HG03066 (cell line): ENCODE measurements around the gene OR4D9.

Experiments used
- ATAC-seq: cut with Tn5 transposase; IDR thresholded peaks from one replicate; pipeline ENCODE4 v1.9.1; 2021; ENCODE audit warnings: low read depth; ENCODE audit not compliant: unreplicated experiment

Gene OR4D9

GRCh38 chr11:59550368-59550841 lies 39.1 kb downstream of the OR4D9 start:
- ATAC-seq: peak; percentile 87

GRCh38 chr11:59550842-59551658 lies 39.7 kb downstream of the OR4D9 start:
- ATAC-seq: peak; percentile 39

DNA sequence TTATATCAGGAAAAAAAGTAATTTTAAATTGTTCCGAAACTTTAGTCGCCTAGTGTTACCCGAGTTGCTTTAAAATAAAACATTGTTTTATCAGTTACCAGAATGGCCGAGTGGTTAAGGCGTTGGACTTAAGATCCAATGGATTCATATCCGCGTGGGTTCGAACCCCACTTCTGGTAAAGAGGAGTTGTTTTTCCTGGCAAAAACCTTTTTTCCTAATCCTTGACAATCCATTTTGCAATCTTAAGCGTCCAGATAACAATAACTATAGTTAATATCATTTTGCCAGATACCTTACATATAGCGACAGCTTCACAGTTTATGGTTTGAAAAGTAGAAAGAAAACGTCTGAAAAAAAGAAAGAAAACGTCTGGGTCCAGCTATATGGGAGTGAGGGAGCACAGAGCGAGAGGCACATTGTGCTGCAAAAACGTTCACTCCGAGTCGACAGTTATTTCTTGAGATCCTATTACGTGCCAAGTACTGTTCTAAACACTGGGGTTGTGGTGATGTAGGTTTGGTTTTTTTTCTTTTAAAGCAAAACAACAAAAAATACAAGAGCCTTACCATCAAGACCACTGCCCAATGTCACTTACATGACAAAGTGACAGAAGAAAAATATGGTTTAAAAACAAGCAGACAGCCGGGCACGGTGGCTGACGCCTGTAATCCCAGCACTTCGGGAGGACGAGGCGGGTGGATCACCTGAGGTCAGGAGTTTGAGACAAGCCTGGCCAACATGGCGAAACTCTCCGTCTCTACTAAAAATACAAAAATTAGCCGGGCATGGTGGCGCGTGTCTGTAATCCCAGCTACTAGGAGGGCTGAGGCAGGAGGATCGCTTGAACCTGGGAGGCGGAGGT lies 40.6 kb downstream of the OR4D9 start:
- ATAC-seq: no peak

GRCh38 chr11:59552844-59553243 lies 41.5 kb downstream of the OR4D9 start:
- no peak for ATAC-seq

DNA sequence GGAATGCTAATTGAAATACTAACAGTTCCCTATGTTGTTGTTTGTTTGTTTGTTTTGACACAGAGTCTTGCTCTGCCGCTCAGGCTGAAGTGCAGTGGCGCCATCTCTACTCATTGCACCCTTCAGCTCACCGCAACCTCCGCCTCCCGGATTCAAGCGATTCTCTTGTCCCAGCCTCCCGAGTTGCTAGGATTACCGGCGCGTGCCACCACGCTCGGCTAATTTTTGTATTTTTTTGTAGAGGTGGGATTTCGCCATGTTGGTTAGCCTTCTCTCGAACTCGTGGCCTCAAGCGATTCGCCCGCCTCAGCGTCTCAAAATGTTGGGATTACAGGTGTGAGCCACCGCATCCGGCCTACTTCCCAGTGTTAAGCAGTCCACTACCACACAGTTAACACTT lies 42.0 kb downstream of the OR4D9 start:
- ATAC-seq: no peak

- no peak for ATAC-seq
Observed at GRCh38 chr11:59555601-59556114, 44.3 kb downstream of the OR4D9 start.

DNA sequence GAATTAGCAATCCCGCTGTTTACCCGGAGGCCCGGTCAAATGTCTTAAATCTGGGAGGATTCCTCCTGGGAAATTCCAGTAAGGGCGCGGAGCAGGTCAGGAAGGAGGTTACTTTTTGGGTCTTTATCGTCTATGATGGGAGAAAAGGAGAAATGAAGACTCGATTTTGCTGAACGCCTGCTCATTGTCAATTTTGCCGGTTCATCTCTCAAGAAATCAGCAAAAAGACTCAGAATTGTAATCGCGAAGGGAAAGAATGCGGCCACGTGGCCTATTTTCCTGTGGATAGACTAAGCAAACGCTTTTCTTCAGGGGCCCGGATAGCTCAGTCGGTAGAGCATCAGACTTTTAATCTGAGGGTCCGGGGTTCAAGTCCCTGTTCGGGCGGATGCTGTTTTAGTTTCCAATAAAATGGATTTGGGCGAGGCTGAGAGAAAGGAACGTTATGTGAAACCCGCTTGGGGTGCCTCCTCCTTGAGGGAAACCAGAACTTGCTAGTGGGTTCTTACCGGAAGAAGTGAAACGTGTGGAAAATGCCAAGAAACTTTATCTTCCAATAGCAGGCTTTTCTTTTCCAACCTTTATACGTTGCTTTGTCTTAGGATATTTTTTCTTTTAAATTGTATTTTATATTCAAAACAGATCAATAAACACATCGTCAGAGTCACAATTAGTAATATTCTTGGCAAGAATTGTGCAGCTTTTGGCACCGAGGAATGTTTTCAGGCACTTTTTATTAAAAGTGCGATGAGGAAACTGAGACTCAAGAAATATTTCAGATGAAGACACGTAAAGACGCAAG lies 45.0 kb downstream of the OR4D9 start:
- no peak for ATAC-seq

DNA sequence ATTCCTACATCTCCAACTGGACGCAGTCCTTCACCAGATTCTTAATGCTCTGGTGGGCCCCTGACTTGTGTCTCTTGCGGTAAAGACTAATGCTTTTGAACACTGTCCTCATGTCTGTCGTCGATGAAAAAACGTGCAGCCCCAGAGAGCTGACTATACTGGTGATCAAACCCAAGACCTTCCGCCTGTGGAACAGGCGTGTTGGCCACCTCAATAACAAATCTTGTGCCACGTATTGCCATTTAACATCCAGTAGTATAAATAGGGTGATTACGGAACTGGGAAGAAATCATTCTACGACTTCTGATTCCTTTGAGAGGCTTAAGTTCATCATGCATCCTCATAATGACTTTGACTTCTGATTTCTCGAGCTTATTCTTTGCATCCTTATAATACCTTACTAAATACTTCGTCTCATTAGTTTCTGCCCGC lies 45.6 kb downstream of the OR4D9 start:
- ATAC-seq: no peak

GRCh38 chr11:59558270-59558643 lies 46.9 kb downstream of the OR4D9 start:
- ATAC-seq: no peak

GRCh38 chr11:59559886-59560285 lies 48.5 kb downstream of the OR4D9 start:
- ATAC-seq: no peak

DNA sequence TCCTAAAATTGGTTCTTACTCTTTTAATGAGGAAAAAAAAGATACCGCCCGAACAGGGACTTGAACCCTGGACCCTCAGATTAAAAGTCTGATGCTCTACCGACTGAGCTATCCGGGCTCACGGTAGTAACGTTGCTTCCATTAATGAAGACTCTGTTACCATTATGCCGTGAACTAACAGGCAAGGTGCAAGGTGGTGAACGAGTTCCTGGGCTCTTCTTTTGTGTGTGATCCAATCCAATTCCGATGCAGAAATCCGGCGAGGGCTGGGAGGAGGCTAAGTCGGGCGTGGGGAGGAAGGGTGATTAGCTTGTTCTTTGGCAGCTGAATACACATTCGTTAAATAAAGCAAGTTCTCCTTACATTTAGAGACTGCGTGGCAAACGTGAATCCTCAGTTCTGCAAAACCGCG lies 49.0 kb downstream of the OR4D9 start:
- ATAC-seq: peak; percentile 30

DNA sequence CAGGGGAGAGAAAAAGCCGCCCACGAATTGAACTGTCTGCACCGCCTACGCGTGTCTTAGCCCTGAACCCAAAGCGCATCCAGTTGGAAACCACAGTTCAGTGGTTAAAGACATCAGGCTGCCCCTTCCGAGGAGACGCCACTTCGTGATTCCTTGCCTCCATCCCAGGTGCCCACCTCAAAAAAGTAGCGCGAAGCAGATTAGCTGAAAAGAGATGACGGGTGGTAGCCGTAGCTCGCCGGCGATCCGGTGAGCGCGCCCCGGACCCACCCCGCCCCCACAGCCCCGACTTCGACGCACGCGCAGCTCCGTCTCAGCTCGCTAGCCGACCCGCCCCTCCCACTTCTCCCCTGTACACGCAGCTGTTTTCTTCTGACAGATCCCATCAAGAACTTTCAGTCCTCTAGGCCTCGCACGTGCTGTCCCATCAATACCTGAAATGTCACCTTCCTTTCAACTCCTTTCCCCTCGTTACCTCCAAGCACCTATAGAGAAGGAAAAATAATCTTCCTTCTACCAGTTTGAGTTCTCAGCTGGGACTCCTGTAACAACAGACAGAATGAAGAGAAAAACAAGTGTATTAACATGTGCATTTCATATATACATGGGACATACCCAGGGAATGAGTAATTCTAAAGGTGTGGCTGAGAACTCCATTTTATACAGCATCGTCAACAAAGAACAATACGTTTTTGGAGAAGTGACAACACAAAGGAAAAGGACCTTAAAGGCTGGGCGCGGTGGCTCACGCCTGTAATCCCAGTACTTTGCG lies 49.5 kb downstream of the OR4D9 start:
- ATAC-seq: peak; percentile 38

DNA sequence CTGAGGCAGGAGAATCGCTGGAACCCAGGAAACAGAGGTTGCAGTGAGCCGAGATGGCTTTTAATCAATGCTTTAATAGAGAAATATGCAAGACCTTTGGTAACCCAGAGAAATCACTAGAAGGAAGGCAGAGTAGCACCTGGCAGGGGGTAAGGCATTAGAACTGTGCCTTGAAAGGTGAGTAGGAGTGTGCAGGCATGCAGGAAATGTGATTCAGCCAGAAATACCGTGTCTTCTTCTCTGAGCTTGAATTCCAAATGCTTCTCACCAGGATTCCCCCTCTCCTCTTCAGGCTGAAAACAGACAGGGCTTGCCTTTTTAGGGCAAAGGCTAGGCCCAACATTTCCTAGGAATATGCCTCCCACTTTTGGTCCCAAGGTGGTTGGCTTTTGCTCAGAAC lies 51.0 kb downstream of the OR4D9 start:
- ATAC-seq: no peak
